GM06990 (cell line): Measurements from ENCODE around the gene SMARCAL1.

Experiments used
- DNase-seq: peaks from one replicate; pipeline ENCODE4 v3.0.0-alpha.2; 2011; ENCODE audit not compliant: insufficient read length; ENCODE audit errors: extremely low read depth
- H3K27me3 ChIP-seq: replicated peaks from 2 replicates; pipeline ENCODE4 v1.6.0; 2011; ENCODE audit warnings: low read length; ENCODE audit not compliant: control insufficient read depth, insufficient read depth
- H3K36me3 ChIP-seq: 2 replicates; pipeline ENCODE4 v1.5.1; 2011; ENCODE audit warnings: low read length; ENCODE audit not compliant: control insufficient read depth, insufficient read depth
- H3K4me3 ChIP-seq: replicated peaks from 2 replicates; pipeline ENCODE4 v1.5.1; 2011; ENCODE audit warnings: low read depth, mild to moderate bottlenecking, control low read depth, low read length
- TF ChIP-seq, protein P1 (sequence below): IDR thresholded peaks from 2 replicates; pipeline ENCODE4 v1.5.1; 2011; ENCODE audit warnings: low read length, control low read depth, mild to moderate bottlenecking, inconsistent platforms; ENCODE audit not compliant: insufficient read depth, poor library complexity, severe bottlenecking

The SMARCAL1 gene

DNA sequence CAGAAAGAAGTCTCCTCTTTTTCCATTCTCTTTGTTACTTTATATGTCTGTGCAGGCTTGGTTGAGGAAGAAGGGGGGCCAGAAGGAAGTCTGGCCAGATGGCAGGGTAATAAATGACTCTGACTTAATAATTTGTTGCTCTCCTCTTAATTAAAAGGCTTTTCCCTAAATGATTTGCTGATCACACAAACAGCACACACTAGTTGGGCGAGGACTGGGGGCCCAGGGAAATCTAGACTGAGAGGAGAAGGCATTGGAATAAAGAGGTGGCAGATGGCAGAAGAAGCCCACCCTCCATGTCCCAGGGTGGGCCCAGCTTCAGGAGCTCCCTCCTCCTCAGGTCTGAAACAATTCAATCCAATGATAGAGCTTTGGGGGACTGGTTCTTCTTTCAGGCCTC is 12.7 kb upstream of the SMARCAL1 start:
- TF ChIP-seq, protein P1, sequence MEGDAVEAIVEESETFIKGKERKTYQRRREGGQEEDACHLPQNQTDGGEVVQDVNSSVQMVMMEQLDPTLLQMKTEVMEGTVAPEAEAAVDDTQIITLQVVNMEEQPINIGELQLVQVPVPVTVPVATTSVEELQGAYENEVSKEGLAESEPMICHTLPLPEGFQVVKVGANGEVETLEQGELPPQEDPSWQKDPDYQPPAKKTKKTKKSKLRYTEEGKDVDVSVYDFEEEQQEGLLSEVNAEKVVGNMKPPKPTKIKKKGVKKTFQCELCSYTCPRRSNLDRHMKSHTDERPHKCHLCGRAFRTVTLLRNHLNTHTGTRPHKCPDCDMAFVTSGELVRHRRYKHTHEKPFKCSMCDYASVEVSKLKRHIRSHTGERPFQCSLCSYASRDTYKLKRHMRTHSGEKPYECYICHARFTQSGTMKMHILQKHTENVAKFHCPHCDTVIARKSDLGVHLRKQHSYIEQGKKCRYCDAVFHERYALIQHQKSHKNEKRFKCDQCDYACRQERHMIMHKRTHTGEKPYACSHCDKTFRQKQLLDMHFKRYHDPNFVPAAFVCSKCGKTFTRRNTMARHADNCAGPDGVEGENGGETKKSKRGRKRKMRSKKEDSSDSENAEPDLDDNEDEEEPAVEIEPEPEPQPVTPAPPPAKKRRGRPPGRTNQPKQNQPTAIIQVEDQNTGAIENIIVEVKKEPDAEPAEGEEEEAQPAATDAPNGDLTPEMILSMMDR: no peak
- H3K4me3 ChIP-seq: no peak overlapping the region
- no peaks in the 10 kb centered on the region for H3K36me3 ChIP-seq
- no peaks in the 10 kb centered on the region; the same call in 1 of the 2 replicates for H3K27me3 ChIP-seq
- no peak for DNase-seq

DNA sequence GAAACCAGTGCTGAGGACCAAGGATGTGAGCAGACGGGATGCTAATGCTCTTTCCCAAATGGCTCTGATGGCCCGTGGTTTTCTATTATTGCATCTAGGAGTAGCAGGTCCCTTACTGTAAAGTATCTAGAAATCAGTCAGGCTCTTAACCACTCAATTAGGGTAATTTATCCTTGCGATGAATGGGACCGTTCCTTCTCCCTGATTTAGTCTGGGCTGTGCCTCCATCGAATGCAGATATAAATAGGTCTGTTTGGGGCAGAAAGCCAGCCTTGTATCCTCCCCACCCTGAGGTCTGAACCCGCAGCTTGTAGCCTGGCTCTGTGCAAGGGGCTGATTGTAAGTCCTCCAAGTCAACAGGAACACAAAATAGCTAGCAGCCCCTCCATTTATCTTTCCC is 9.5 kb upstream of the SMARCAL1 start:
- TF ChIP-seq, protein P1: no peak
- Histone ChIP-seq H3K4me3 (no peak overlapping the region), H3K36me3 (no peaks in the 10 kb centered on the region), H3K27me3 (no peaks in the 10 kb centered on the region)
- DNase-seq: no peak

DNA sequence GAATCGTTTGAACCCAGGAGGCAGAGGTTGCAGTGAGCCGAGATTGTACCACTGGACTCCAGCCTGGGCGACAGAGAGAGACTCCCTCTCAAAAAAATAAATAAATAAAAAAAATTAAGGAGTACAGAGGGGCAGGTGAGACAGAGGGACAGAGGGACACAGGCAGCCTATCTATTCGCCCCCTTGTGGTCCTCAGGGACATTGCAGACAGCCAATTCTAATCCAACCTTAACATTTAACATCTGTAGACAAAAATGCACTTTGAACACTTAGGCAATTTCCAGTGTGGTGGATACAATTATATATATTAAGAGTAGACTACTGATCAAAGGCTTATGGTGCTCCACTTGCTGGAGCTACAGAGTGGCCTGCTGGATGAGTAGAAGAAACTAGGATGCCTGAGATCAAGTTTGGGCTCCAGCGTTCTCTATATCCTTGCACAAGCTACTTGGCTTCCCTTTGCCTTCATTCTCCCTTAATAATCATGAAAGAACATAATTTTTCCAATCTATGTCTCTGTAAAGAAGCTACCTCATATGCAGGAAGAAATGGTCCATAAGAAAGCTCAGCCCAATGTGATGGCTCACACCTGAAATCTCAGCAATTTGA is 8.2 kb upstream of the SMARCAL1 start:
- no peak overlapping the region for H3K4me3 ChIP-seq
- DNase-seq: no peak
- TF ChIP-seq, protein P1: peak; percentile 82
- H3K36me3 ChIP-seq: no peaks in the 10 kb centered on the region
- H3K27me3 ChIP-seq: no peaks in the 10 kb centered on the region

DNA sequence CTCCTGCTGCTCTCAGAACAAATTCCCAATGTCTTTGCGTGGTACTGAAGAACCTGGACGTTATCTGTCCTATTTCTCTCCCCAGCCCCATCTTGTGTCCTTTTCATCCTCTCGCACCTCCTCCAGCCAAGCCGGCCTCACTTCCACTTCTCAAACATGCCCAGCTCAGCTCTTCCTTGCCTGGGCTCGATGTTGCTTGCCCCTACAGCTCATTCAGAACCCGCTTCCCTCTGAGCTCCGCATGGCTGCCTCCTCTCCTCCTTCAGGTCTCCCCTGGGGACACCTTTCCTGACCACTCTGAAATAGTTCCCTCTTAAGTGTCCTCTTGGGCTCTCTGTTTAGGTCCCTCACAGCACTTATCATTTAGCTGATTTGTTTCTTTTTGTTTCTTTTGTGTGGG is 6.7 kb upstream of the SMARCAL1 start:
- TF ChIP-seq, protein P1: no peak
- Histone ChIP-seq H3K4me3 (no peak overlapping the region), H3K36me3 (no peaks in the 10 kb centered on the region), H3K27me3 (no peaks in the 10 kb centered on the region)
- no peak for DNase-seq

DNA sequence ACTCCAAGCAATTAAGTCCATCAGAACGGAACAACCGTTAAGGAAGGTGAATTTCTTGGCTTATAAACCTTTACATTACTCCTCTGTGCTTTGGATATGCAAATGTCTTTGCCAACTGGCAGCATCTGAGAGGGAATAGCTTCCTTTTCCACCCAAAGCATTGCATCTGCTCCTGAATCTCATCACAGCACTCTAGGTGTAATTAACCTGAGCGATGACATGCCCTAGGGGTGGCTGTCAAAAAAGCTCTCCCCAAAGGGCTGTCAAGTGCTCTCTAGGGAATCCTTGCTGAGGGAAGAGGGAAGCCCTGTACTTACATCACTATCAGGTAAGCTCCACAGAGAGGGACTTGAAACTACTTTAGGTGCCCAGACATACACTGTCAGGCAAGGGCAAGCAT is 5.5 kb upstream of the SMARCAL1 start:
- Histone ChIP-seq H3K4me3 (no peak overlapping the region), H3K36me3 (no peaks in the 10 kb centered on the region), H3K27me3 (no peaks in the 10 kb centered on the region)
- DNase-seq: no peak
- TF ChIP-seq, protein P1: no peak
